H1 (cell line): ENCODE data around the gene PROCR. TPM values are rescaled to one million over a fixed set of nuclear protein-coding genes. Genes with fewer than 3 reads are reported as not detected.

Experiments
- ASH2L ChIP-seq: fragments of 200-600, 300-600 bp; sonication (generic); IDR thresholded peaks from one replicate; pipeline ENCODE4 v1.7.1; 2017; ENCODE audit warnings: low read length
- BRCA1 ChIP-seq: IDR thresholded peaks from 2 replicates; pipeline ENCODE4 v1.6.1; 2012; ENCODE audit warnings: low read depth, low read length, improper control_type of control experiment
- CBX8 ChIP-seq: fragments of 300-800, 300-1000 bp; sonication (generic); IDR thresholded peaks from 2 replicates; pipeline ENCODE4 v1.7.1; 2016; ENCODE audit warnings: low read depth, low read length, borderline replicate concordance
- CHD1 ChIP-seq: IDR thresholded peaks from 2 replicates; pipeline ENCODE4 v1.6.1; 2012; ENCODE audit warnings: low read depth, low read length, improper control_type of control experiment
- EP300 ChIP-seq, 2 experiments: IDR thresholded peaks; 1 replicate in 1 of 2; 2 replicates in 1 of 2; pipeline ENCODE4 v1.6.1; 2011 to 2012; ENCODE audit warnings: low read depth in 2 of 2, low read length in 2 of 2, mild to moderate bottlenecking in 2 of 2, borderline replicate concordance in 1 of 2, inconsistent platforms in 1 of 2, moderate library complexity in 1 of 2
- KDM1A ChIP-seq: fragments of 200-600, 300-600 bp; sonication (generic); IDR thresholded peaks from 2 replicates; pipeline ENCODE4 v1.7.1; 2016; ENCODE audit warnings: mild to moderate bottlenecking, low read length, borderline replicate concordance
- MAFK ChIP-seq: IDR thresholded peaks from 2 replicates; pipeline ENCODE4 v1.6.1; 2012; ENCODE audit warnings: low read depth, mild to moderate bottlenecking, improper control_type of control experiment, low read length
- NANOG ChIP-seq: IDR thresholded peaks from 2 replicates; pipeline ENCODE4 v1.6.1; 2011; ENCODE audit warnings: low read length, low read depth, mild to moderate bottlenecking, inconsistent platforms; ENCODE audit not compliant: insufficient read depth, poor library complexity, severe bottlenecking
- NRF1 ChIP-seq: IDR thresholded peaks from 2 replicates; pipeline ENCODE4 v1.6.1; 2011; ENCODE audit warnings: mild to moderate bottlenecking, low read depth, low read length, improper control_type of control experiment
- RAD21 ChIP-seq, 2 experiments: IDR thresholded peaks in 1 of 2; conservative IDR thresholded peaks in 1 of 2; 2 replicates each; pipeline ENCODE4 v1.6.1; 2011; ENCODE audit warnings: low read depth in 2 of 2, low read length in 2 of 2, improper control_type of control experiment in 1 of 2, inconsistent platforms in 1 of 2, mild to moderate bottlenecking in 1 of 2, moderate library complexity in 1 of 2
- RXRA ChIP-seq: IDR thresholded peaks from 2 replicates; pipeline ENCODE4 v1.6.1; 2011; ENCODE audit warnings: low read depth, mild to moderate bottlenecking, low read length, moderate library complexity; ENCODE audit not compliant: insufficient read depth
- SIN3A ChIP-seq, 2 experiments: IDR thresholded peaks in 1 of 2; conservative IDR thresholded peaks in 1 of 2; 2 replicates each; pipeline ENCODE4 v1.6.1; 2011 to 2012; ENCODE audit warnings: low read length in 2 of 2, improper control_type of control experiment in 1 of 2, low read depth in 1 of 2, mild to moderate bottlenecking in 1 of 2
- TAF1 ChIP-seq: IDR thresholded peaks from 2 replicates; pipeline ENCODE4 v1.6.1; 2011; ENCODE audit warnings: mild to moderate bottlenecking, low read depth, low read length
- TAF7 ChIP-seq: optimal IDR thresholded peaks from 2 replicates; pipeline ENCODE3; 2011; ENCODE audit warnings: low read depth, mild to moderate bottlenecking, inconsistent platforms, low read length, moderate library complexity, borderline replicate concordance
- polyA plus RNA-seq, 7 experiments: library from polyadenylated mRNA; depleted of rRNA in 3 of 7; stranded (reverse) in 5 of 7; unstranded in 2 of 7; fragments of >200 nt in 5 of 7; fragments of 200-250 nt in 2 of 7; gene quantifications; 1 replicate in 5 of 7; 2 replicates in 1 of 7; 4 replicates in 1 of 7; pipeline versions ENCODE4 v1.2.1 to v1.2.3, GENCODE V29; 2011 to 2013; ENCODE audit warnings: missing spikeins in 2 of 7, mixed read lengths in 2 of 7
- total RNA-seq: library from RNA; stranded (reverse); fragmentation: NEBNext Ultra II Directional; extraction: Animal tissue kit (Norgen Biotek cat#: 25700); gene quantifications from 2 replicates; pipeline ENCODE4 v1.2.1, GENCODE V29; 2021
- TF ChIP-seq, protein P1 (sequence below), 3 experiments: IDR thresholded peaks; 1 replicate in 2 of 3; 2 replicates in 1 of 3; pipeline versions ENCODE4 v1.5.1 to v1.6.1; 2011; ENCODE audit warnings: low read length in 3 of 3, mild to moderate bottlenecking in 3 of 3, inconsistent platforms in 2 of 3, low read depth in 1 of 3, moderate library complexity in 1 of 3; ENCODE audit not compliant: insufficient read depth in 1 of 3; ENCODE audit errors: control extremely low read depth in 1 of 3
- TF ChIP-seq, protein P2 (sequence below): IDR thresholded peaks from 2 replicates; pipeline ENCODE4 v1.6.1; 2011; ENCODE audit warnings: low read depth, mild to moderate bottlenecking, low read length; ENCODE audit not compliant: insufficient read depth

PROCR gene
- total and polyA plus RNA-seq, 2 of the 8 experiments (the other 6 are each of a cell fraction or from before 2014, with no cell fraction given) = 21.3 to 42.9 TPM

- TF ChIP-seq, protein P1, sequence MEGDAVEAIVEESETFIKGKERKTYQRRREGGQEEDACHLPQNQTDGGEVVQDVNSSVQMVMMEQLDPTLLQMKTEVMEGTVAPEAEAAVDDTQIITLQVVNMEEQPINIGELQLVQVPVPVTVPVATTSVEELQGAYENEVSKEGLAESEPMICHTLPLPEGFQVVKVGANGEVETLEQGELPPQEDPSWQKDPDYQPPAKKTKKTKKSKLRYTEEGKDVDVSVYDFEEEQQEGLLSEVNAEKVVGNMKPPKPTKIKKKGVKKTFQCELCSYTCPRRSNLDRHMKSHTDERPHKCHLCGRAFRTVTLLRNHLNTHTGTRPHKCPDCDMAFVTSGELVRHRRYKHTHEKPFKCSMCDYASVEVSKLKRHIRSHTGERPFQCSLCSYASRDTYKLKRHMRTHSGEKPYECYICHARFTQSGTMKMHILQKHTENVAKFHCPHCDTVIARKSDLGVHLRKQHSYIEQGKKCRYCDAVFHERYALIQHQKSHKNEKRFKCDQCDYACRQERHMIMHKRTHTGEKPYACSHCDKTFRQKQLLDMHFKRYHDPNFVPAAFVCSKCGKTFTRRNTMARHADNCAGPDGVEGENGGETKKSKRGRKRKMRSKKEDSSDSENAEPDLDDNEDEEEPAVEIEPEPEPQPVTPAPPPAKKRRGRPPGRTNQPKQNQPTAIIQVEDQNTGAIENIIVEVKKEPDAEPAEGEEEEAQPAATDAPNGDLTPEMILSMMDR (IDR thresholded peaks at IDR 0.05; ENCODE audit: control extremely low read depth in 1 of 3, insufficient read depth in 1 of 3, low read depth in 1 of 3, low read length in 3 of 3) = 0 out of 4 replicates have a peak, but pooled peaks of 1 of the 3 experiments have one; percentile 4
- peak in 1 of 2 experiments; percentile 29; a peak in 2 of 4 replicates for TF ChIP-seq RAD21 (IDR thresholded peaks at IDR 0.05 in 1 of 2, conservative IDR thresholded peaks at IDR 0.05 in 1 of 2; ENCODE audit: low read depth in 2 of 2, low read length in 2 of 2)
- no peak for TF ChIP-seq CBX8
- peak; percentile 17 for TF ChIP-seq TAF7
- peak; percentile 72 for TF ChIP-seq ASH2L
- TF ChIP-seq, protein P2, sequence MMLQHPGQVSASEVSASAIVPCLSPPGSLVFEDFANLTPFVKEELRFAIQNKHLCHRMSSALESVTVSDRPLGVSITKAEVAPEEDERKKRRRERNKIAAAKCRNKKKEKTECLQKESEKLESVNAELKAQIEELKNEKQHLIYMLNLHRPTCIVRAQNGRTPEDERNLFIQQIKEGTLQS = no peak
- no peak for TF ChIP-seq CHD1
- TF ChIP-seq BRCA1 = no peak
- TF ChIP-seq RXRA = no peak
- no peak for TF ChIP-seq NANOG
- no peak for TF ChIP-seq KDM1A
- TF ChIP-seq TAF1 = peak; percentile 79
- peak; percentile 85 for TF ChIP-seq NRF1
- TF ChIP-seq SIN3A (conservative IDR thresholded peaks at IDR 0.05 in 1 of 2, IDR thresholded peaks at IDR 0.05 in 1 of 2; ENCODE audit: low read depth in 1 of 2, low read length in 2 of 2) = 0 out of 4 replicates have a peak, but pooled peaks have one; percentile 15 to 46
- TF ChIP-seq MAFK = no peak
- no peak for TF ChIP-seq EP300 (IDR thresholded peaks at IDR 0.05; ENCODE audit: borderline replicate concordance in 1 of 2, low read depth in 2 of 2, low read length in 2 of 2)
Measured at GRCh38 chr20:35146920-35147574, 24.8 kb upstream of the PROCR start, which contains the start of gene EDEM2 (continued).
